ENCODE measurements around the gene PTCHD1.

DNA sequence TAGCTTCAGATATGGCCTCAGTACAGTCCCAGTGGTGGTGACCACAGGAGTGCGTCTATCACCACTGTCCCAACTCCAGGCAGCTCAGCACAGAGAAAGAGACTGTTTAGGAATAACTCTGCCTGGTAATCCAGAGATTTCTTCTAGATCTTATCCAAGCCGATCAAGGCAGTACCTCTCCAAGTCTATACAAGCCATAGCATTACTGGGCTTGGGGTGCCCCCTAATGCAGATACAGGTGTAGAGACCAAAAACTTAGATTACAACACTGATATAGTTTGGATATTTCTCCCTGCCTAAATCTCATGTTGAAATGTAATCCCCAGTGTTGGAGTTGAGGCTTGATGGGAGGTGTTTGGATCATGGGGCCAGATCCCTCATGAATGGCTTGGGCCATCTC lies 100.9 kb downstream of the PTCHD1 start:
- TF ChIP-seq POLR2AphosphoS5 (IDR thresholded peaks at IDR 0.05; ENCODE audit: low read depth, low read length), result no peak
- TF ChIP-seq TAF1 (IDR thresholded peaks at IDR 0.05; ENCODE audit: low read depth, low read length), result no peak
- TF ChIP-seq PAX5 (IDR thresholded peaks at IDR 0.05; ENCODE audit: insufficient read depth, low read length, severe bottlenecking), result no peak
- TF ChIP-seq POLR2A (IDR thresholded peaks at IDR 0.05; ENCODE audit: low read depth, low read length), result no peak
